Subcutaneous adipose tissue (tissue), 4 donors: ENCODE results near the gene DIAPH2. TPM values are rescaled to one million over a fixed set of nuclear protein-coding genes. Genes with fewer than 3 reads are reported as not detected.

Experiments used
- CTCF ChIP-seq: fragments of 450-650 bp; IDR thresholded peaks from one replicate; pipeline ENCODE4 v1.5.1; 2016; ENCODE audit warnings: low read depth, mild to moderate bottlenecking, control low read depth, antibody characterized with exemption, moderate library complexity
- total RNA-seq, 4 donors: library from RNA; depleted of rRNA; stranded (reverse); fragments of >200 nt; gene quantifications; one replicate each; pipeline ENCODE4 v1.1.0, GENCODE V29; 2016

The DIAPH2 gene
- total RNA-seq, 4 donors from 2014 or later = 45.0 to 84.6 (median 54.2) TPM

GRCh38 chrX:97065973-97066372 lies 381.3 kb downstream of the DIAPH2 start:
- TF ChIP-seq CTCF = no peak

GRCh38 chrX:97066381-97066780 lies 381.7 kb downstream of the DIAPH2 start:
- TF ChIP-seq CTCF = no peak

GRCh38 chrX:97070346-97070745 lies 385.7 kb downstream of the DIAPH2 start:
- TF ChIP-seq CTCF = no peak

GRCh38 chrX:97074400-97074799 lies 389.8 kb downstream of the DIAPH2 start:
- TF ChIP-seq CTCF = no peak

DNA sequence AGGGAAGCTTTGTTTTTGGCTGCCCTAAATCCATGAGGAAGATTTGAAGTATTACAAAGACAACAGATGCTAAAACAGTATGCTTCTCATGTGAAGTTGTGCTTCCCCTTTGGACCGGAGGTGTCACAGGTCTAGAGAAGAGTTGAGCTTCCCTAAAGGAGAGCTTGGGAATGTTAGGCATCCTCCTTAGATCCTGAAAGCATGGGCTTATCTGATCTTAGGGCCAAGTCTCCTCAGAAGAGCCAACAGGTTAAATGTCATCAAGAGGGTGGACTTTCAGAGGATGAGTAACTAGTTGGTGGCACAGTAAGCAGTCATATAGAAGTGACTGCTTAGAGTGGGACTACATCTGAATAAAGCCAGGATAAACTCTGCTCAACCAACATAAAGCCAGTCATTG lies 404.5 kb downstream of the DIAPH2 start:
- no peak for TF ChIP-seq CTCF

DNA sequence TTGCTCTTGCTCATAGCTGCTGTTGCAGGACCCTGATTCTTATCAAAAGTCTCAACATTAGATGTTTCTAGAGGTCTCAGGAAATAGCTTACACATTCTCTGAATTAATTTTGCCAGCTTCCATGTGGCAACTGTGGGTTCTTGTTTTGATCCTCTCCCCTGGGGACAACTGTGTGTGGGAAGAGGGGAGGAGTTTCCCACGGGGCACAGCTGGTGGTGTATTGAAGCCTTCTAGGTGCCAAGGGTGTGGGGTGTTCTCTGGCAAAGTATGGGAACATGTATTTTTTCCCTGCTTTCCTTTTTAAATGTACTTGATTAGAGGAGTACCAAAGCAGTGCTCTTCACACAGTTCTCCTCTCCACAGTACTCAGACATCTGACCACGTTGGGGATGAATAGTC lies 411.7 kb downstream of the DIAPH2 start:
- TF ChIP-seq CTCF = no peak

DNA sequence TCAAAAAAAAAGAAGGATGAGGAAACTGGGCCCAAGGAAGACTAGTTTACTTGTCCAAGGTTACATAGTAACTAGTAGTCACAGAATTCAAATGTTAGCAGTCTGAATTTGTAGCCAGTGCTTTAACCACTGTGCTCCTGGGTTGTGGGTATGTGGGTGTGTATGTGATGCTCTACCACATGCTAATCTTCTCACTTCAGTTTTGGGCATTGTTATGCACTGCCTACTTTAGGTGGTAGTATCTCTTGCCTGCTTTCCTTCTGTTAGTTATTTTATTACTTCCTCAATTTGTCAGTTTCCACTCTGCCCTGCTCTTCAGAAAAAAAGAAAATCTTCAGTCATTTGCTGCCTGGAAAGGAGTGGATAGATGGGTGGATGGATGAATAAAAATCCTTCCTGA lies 418.3 kb downstream of the DIAPH2 start:
- TF ChIP-seq CTCF = no peak

- TF ChIP-seq CTCF = no peak
Observed at GRCh38 chrX:97109730-97110129, 425.1 kb downstream of the DIAPH2 start.
